Measurements from ENCODE around the gene WDR91.
"Not testable (repeated sequence)": the region's sequence is repeated elsewhere in the genome, so short reads cannot be mapped to it uniquely, and the experiment has no call there.

WDR91 gene

DNA sequence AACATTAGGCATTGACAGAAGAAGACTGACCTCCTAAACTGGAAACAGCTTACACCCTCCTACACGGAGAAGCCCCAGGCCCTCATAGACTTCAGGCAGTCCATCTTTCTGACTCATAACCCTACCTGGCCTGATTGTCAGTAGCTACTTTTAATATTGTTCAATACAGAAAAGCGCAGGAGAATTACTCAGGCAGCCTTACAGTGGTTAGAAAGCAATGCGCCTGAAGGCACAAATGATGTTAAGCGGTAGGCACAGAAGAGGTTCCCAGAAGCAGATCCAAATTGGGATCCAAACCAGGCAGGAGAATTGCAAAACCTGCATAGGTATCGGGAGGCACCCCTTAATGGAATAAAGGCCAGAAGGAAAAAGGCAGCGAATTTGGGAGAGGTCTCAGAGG, 35.4 kb downstream of the WDR91 start:
- no peak for DNase-seq

DNA sequence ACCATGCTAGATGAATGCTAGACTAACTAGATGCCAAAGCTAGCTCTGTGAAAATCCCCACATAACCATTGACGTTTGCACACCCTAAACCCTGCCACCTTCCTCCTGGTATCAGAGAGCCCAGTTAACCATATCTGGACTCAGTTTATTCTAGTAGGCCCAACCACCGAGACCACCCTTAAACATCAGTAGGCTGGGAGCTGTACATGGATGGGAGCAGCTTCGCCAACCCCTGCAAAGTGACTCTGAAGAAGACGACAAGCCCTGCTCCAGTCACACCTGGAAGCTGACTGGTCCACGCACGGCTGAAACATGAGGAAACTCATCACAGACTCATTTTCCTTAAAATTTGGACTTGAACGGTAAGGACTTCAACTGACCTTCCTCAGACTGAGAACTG, 36.4 kb downstream of the WDR91 start:
- no peak for DNase-seq

DNA sequence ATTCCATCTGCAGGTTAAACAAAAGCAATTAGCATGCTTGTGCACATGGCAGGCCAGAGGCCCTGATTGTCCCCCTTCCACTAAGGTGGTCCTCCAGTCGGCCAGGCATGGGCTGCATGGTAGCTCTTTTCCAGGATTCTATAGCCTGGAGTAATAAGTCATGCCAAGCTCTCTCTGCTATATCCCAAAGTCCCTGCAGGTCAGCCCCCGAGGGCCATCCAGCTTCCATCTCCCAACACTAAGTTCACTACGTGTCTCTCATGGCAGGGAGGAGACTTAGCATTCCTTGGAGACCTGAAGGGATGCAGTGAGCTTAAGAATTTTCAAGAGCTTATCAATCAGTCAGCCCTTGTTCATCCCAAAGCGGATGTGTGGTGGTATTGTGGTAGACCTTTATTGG, 37.4 kb downstream of the WDR91 start:
- not testable (repeated sequence) for DNase-seq

DNA sequence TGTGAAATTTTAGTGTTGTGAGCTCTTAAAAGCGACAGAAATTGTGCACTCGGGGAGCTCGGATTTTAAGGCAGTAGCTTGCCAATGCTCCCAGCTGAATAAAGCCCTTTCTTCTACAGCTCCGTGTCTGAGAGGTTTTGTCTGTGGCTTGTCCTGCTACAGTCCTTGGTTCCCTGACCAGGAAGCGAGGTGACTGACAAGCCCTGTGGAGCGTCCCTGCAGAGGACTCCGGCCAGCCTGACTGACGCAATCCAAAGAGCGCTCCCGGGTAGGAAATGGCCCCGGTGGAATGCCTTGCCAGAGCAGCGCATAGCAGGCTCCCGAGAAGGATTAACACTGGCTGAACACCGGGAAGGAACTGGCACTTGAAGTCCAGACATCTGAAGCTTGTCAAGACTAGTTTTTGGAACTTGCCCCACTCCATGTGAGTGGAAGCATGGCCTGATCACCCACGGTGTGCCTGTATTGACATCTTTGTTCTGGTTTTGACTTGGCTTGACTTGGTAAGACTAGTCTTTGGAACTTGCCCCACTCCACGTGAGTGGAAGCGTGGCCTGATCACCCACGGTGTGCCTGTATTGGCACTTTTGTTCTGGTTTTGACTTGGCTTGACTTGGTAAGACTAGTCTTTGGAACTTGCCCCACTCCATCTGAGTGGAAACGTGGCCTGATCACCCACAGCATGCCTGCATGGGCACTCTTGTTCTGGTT, 39.6 kb downstream of the WDR91 start:
- DNase-seq: not testable (repeated sequence)

DNA sequence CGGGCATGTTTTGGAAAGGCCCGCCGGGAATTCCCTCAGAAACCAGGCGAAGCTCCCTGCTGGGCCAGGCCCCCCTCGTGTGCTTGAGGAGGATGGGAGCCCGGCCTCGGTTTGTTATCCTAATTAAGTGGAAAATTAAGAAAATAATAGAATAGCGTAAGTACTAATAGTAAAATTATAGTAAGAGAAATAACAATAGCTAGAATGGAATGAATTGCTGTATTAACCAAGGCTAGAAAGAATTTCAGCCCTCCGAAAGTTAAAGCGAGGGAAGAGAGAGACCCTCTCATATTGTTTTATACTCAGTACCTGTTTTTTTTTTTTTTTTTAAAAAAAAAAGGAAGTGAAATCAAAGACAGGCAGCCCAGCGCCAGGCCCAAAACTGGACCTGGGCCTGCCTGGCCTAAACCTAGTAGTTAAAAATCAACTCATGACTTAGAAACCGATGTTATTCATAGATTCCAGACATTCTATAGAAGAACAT, 40.3 kb downstream of the WDR91 start:
- DNase-seq: not testable (repeated sequence)

DNA sequence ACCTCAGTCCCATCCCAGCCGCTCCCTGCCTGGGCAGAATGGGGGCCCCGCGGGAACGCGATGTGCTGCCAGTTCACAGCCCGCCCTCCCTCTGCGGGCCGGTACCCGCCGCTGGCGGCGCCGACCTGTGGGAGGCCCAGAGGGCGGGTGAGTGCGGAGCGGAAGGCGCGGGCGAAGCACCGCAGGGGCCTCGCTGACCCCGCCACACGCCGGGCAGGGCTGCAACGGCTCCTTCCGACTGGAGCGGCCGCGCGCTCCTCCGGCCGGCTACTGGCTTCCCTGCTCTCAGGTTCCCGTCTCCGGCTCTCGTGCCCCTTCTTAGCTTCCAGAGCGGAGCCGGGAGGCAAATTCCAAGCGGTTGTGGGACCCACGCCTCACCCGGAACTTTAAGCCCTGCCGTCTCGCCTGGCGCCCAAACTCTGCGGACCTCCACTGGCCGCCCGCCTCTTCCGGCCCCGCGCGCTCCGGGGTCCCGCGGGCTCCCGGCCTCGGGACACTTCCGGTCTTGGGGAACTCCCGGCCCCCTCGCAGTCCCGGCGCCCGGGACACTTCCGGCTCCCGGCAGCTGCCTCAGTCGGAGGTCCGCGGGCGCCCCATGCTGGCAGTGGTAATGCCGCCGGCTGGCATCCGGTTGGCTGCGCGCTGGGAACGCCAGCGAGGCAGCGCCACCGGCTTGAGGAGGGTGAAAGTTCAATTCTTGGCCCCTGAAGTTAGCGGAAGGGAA, 40.9 kb downstream of the WDR91 start, which contains the start of gene CYREN:
TSS of gene CYREN (minus strand) at position 434 of the 724 bp plus-strand sequence. CDS start 1,785 bp downstream, outside the sequence.
- peak; percentile 91 for DNase-seq

DNA sequence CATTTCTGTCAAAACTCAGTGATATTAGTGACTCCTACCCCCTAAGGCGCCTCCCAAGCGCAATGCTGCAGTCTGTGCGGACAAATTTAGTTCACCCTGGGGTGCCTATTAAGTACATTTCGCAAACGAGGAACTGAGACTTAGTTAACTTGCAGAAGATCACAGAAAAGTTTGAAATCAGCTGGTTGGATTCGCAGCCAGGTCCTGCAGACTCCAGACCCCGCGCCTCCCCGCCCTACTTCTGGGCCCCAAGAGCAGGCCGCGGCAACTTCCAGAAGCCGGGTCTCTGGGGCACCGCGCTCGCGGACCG, 41.4 kb downstream of the WDR91 start:
- no peak for DNase-seq

DNA sequence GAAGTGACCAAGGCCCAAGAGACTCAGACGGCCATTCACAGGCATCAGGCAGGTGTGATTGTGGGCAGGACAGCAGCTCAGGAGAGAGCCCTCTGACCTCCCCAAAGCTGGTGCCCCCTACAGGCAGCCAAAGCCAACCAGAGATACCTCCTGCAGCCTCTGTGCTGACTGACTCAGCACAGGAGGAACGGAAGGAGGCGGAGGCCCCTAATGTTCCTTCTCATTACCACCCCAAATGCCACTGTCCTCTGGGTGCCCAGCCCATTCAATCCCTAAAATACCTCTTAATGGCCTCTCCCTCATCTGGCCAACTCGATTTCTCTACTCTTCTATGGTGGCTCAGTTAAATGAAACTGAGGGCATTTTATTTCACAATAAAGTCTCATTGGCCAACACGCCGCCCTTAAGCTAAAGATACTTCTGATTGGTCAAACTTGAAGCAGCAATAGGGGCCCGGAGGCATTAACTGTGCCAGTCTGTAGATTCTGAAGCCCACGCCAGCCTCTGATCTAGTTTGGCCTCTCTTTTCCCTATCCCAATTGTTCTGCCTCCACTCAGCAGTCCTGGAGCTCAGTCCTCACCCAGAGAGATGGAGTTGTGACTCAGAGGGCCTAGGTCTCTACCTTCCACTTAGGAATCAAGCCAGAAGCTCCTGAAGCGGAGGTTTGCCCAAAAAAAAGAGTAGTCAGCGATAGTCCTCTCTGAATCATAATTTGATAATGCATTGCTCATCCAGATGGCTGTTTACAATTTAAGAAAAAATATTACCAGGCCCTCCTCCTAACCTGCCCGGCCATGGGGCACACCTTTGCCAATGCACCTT, 42.0 kb downstream of the WDR91 start:
- DNase-seq: peak; percentile 75

DNA sequence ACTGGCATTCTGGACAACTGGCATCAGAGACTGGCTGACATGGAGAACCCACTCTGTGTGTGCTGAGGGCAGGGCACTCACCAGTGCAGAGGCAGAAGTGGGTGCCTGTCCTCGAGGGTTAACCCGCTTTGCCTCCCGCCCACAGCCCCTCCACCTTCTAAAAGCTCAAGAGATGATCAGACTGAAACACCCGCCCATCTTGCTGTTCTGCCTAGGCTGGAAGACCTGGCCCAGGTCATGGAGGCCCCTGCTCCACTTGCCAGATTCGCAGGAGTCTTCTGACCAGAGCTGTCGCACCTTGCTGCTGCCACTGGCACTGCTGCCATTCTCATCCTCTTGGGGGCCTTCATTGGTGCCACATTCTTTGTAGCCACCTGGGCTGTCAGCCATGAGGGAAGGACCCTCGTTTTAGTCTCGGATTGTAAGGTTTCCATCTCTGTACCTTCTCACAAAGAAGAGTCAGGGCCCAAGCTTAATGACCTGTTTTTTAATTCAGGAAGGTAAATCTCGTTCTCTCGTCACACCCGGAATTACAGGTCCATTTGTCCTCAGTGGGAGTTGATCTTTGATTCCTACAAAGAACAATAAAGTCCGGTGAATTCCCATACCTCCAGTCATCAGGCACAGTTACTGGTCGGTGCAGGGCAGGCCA, 42.7 kb downstream of the WDR91 start:
- no peak for DNase-seq

DNA sequence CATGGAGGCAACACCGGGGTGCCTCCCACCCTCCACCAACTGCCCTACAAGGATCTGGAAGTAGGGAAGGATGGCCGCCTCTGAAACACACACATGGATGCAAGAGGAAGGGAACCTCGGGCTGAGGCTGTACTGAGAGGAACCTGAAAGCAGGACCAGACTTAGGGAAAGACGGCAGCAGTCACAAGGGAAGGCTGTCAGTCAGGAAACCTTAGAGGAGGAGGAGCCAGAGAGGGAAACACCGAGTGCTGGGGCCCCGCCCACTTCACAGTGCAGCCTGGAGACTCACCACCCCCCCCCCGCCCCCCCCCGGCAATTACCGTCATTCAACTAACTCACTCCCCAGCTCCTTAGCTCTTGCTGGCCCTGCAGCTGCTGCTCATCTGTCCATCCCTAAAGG, 43.3 kb downstream of the WDR91 start:
- peak; percentile 63 for DNase-seq

DNA sequence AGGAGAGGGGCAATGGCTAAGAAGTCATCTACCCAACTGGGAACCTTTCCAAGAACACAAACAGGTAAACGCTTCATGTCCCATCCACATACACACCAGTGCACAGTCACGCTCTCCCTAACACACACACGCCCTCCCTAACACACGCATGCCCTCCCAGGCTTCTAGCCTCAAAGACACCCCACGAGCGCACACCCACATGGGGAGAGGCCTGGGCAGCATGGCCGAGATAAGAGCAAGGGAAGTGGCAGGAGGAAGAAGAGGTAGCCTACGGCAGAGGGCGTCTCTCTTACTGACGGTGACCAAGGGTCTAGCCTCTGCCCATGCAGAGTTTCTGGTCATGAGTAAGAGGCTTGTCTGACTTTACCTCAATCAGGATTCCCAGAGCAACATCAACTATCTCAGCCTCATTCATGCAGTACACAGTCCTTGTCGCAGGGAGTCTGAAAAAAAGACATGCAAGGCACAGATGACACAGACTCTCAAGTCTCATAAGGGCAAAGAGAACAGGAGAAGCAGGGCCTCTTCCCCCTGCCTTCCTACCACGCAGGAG, 43.9 kb downstream of the WDR91 start:
- DNase-seq: no peak

DNA sequence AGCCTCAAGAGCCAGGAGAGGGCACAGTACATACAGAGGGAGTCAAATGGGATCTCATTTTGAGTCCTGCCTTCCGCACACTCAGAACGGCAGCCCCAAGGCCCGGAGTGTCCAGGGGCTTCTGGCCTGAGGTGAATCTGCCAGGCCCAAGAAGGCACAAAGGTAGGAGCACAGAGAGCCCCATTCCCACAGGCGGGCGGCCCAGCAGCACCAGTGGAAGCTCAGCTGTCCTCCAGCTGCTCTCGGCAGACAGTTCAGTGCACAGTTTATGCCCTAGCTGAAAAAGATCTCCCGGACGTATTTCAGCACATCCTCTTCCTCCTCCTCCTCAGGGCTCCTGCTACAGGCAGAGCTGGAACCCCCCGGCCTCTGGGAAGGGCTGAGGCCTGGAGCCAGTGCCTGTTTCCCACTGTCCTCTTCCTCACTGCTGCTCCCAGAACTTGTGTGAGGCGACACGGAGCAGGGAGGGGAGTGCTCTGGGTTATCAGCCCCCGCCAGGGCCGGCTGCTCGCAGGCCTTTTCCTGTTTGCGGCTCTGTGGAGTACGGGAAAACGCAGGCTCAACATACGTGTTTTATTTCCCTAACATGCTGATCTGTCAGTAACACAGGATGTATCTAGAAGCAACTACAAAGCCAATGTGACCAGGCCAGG, 44.9 kb downstream of the WDR91 start:
- DNase-seq: no peak

DNA sequence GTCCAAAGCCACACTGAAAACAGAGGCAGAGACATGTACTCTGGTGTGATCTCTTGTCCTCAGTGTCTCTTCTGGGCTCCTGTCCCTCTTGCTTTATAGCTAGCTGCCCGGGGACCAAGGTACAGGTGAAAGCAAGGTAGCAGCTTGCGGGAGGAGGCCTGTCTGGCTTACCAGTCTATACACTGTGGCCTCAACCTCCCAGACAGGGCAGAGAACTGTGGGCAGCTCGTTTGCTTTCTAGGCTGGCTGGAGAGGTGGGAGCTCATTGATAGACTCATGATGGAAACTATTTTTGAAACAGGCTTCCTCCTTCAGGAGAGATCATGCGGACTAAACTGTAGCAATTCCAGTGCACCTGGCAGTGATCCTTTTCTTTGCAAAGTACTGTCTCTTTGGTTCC, 45.5 kb downstream of the WDR91 start:
- no peak for DNase-seq

DNA sequence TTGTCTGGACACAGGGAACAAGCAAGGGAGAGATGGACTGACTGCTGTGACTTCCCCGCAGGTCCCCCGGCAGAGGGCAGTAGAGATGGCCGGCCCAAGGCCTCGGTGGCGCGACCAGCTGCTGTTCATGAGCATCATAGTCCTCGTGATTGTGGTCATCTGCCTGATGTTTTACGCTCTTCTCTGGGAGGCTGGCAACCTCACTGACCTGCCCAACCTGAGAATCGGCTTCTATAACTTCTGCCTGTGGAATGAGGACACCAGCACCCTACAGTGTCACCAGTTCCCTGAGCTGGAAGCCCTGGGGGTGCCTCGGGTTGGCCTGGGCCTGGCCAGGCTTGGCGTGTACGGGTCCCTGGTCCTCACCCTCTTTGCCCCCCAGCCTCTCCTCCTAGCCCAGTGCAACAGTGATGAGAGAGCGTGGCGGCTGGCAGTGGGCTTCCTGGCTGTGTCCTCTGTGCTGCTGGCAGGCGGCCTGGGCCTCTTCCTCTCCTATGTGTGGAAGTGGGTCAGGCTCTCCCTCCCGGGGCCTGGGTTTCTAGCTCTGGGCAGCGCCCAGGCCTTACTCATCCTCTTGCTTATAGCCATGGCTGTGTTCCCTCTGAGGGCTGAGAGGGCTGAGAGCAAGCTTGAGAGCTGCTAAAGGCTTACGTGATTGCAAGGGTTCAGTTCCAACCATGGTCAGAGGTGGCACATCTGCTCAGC, 46.8 kb downstream of the WDR91 start:
- DNase-seq: no peak

DNA sequence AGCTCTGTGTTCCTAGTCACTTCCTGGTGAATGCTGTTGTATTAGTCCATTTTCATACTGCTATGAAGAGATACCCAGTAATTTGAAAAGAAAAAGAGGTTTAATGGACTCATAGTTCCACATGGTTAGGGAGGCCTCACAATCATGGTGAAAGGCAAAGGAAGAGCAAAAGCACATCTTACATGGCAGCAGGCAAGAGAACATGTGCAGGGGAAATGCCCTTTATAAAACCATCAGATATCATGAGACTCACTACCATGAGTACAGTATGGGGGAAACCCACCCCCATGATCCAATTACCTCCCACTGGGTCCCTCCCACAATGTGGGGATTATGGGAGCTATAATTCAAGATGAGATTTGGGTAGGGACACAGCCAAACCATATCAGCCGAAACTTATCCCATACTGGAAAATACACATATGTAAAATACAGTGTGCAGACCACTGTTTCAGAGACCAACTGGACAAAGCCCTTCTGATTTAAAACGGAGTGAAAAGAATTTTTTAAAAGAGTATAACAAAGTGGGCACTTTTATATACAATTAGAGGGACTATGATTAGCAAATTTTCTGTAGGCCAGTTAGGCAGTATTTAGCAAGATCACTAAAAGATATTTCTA, 48.8 kb downstream of the WDR91 start:
- no peak for DNase-seq

DNA sequence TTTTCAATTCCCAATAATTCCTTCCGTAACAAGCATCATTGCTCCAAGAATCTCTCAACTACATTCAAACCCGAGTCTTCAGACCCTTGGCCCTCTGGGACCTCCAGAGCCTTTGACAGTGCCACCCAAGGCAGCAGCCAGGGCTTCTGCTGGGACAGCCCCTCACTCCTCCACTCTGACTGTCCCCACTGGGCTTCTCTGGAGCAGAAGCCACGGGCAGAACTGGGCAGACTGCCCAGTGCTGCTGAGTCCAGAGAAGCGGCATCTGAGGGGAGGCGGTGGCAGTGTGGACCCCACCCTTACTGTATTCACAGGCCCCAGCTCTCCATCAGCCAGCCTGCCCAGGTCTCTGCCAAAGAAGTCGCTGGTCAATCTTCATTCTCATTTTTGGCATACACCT, 49.7 kb downstream of the WDR91 start:
- no peak for DNase-seq

DNA sequence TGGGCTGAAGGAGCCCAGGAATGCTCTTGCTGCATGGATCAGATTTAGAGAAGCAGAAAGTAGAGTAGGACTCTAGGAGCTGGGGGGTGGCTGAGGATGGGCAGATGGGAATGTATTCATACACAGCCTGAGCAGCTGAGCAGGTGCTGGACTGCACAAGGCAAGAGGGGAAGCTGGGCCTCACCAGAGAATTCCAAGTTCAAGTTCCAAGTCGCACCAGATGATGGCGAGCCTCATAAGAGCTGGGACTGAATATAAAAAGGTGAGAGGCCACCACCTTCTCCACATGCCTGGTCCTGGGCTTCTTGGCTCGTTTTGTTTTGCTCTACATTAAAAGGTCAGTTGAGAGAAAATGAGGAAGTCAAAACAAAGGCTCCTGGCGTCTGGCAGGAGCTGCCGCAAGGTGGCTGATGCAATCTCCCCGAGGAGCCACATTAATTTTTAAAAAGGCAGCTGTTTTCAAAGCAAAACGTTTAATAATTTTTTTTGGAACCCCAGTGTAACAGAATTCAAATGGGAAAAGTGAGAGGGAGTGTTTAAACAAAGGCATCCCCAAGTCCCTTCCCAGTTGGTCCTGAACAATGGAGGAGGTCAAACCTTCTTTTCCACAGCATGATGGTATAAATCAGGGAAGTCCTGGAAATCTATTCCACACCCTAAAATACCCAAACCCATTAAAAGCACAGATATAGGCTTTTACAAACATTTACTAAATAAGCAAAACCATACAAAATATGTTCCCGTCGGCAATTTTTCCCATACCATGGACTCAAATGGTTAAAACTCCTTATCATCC, 50.3 kb downstream of the WDR91 start:
- no peak for DNase-seq

DNA sequence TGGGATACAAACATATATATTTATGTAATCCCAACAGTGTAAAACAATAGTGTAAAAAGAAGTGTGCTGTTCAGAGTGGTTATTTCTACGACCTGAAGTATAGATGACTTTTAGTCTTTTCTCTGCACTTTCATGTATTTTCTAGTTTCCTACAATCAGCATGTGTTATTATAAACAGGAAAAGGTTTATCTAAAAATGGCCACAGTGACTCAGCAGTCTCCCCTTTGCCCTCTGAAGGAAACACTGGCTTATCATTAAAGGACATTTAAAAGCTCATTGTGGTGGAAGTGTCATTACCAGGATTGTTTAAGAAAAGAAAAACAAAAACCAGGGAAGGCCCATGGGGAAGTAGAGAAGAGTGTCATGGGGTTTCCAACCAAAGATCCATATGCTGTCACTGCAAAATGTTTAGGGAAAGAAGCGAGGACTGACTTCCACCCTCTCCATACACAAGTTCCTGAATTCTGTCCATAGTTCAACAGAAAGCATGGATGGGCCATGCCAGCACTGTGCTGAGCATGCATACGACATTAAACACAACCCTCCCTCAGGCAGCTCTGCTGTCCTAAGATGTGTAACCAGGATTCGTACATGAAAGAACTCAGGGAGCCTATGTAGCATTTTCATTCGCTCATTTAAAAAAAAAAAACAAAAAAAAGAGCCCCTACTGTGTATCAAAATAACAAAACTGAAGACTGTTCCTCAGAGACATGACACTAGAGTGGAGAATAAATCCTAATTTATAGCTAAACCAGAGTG, 51.0 kb downstream of the WDR91 start:
- no peak for DNase-seq

DNA sequence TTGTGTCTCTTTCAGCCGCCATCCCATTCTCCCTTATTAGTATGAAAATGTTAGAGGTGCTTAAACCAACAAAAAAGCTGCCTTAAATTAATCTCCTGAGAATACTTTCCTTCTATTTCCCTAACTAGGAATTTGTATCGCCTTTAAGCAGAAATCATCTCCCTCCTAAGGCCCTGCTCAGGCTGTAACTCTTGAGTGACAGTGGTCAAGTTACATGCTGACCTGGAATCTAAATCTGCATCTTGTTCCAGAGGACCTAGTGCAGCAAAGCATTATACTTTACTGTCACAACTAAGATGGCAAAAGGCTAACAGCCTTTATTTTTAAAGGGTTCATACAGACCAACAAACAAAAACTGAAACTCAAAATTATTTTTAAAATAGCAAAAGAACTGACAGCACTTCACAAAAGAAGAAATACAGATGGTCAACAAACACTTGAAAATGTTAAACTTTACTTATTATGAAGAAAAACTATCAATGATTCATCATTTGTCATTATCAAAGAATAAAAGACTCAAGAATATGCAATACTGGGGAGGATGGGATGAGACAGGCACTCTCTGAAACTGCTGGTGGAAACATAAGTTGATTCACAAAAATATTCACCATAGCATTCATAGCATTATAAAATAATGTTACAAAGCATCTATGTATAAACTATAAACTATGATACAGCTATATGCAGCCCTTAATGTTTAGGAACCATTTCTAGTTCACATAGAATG, 51.8 kb downstream of the WDR91 start:
- no peak for DNase-seq
